NCI-H226 (cell line): ENCODE results near the gene CCDC74A.
"Not testable (repeated sequence)": the region's sequence is repeated elsewhere in the genome, so short reads cannot be mapped to it uniquely, and the experiment has no call there.

Source experiments
- DNase-seq: peaks from one replicate; pipeline ENCODE4 v3.0.0-alpha.2; 2015

CCDC74A gene

DNA sequence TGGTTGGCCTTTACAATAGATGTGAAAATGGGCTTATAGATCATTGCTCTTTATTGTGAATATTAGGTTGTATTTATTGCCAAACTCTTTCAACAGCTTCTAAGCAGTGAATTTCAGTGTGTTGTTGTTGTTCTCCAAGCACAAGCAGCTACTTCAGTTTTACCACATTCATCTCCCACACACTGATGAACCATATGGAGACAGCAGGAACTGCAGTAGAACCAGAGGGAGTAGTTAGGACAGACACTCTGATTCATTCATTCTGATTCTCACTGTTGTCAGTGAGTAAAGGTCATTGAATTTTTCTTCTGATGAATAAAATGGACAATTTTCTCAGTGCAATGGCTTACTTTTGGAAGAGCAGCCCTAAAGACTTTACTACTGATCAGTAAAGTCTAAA is 40.2 kb downstream of the CCDC74A start:
- DNase-seq = no peak

DNA sequence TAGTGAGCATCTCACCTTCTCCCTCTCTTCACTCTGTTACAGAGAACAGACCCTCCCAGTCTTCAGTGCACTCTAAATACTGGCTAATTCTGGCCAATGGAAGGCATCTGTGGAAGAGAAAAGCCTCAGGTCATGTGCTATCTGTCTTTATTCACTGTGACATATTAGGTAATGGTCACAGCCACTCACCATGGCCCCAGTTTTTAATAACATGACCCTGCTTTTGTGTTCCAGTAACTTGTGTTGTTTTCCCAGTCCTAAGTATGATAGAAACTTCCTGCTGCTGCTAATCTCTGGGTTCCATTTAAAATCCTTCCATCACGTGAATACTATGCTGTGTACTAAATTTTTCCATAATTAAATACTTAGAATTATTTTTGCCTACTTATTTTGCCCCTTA is 40.7 kb downstream of the CCDC74A start:
- not testable (repeated sequence) for DNase-seq

DNA sequence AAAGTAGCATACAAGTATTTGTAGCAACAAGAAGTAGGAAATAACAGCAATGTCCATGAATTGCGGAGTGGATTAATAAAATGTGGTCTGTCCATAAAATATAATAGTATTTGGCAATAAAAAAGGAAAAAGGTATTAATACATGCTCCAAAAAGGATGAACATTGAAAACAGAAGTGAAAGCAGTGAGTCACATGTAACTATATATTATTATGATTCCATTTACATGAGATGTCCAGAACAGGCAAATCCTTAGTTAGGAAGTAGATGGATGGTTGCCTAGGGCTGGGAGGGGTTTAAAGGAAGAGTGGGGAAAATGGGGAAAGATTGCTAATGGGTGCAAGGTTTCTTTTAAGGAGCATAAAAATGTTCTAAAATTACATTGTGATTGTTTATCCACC is 44.5 kb downstream of the CCDC74A start:
- DNase-seq = no peak

DNA sequence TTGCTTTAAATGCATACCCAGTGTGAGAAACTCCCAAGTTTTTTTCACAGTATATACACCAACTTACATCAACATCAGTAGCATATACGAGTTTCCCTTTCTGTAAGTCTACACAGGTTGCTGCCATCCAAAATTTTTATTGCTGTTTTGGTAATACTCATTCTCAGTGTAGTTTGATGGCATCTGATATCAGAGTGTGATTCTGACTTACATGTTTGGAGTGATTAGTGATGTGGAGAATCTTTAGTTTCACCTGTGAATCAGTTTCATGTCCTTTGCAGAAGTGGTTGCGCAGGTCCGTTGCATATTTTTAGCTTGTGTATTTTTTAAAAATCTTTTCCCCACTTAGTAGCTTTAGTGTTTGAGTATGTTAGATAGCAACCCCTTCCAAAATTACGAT is 50.1 kb downstream of the CCDC74A start:
- no peak for DNase-seq

DNA sequence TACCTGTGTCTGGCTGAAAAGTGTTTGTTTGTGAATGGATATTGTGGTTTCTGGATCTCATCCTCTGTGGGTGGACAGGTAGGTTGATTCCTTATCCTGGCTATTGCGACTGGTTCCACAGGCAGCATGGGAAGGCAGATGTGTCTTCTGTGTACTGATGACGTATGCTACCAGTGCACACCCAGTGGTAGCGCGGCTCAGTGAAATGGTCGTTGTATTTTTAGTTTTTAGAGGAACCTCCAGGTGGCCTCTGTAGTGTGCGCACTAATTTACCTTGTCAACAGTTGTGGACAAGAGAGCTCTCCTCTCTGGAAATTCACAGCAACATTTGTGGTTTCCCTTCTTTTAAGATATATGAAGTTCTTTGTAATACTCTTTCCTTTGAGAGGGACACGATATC is 52.5 kb downstream of the CCDC74A start:
- DNase-seq = no peak
